ENCODE measurements around the gene COX7A2.

GRCh38 chr6:75223428-75223827 is 20.2 kb downstream of the COX7A2 start:
- no peak for TF ChIP-seq JUND (IDR thresholded peaks at IDR 0.05)
- TF ChIP-seq, protein P1, sequence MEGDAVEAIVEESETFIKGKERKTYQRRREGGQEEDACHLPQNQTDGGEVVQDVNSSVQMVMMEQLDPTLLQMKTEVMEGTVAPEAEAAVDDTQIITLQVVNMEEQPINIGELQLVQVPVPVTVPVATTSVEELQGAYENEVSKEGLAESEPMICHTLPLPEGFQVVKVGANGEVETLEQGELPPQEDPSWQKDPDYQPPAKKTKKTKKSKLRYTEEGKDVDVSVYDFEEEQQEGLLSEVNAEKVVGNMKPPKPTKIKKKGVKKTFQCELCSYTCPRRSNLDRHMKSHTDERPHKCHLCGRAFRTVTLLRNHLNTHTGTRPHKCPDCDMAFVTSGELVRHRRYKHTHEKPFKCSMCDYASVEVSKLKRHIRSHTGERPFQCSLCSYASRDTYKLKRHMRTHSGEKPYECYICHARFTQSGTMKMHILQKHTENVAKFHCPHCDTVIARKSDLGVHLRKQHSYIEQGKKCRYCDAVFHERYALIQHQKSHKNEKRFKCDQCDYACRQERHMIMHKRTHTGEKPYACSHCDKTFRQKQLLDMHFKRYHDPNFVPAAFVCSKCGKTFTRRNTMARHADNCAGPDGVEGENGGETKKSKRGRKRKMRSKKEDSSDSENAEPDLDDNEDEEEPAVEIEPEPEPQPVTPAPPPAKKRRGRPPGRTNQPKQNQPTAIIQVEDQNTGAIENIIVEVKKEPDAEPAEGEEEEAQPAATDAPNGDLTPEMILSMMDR (IDR thresholded peaks at IDR 0.05 in 2 of 3, conservative IDR thresholded peaks at IDR 0.05 in 1 of 3; ENCODE audit: borderline replicate concordance in 1 of 3, insufficient read depth in 1 of 3, low read depth in 2 of 3, low read length in 2 of 3) = no peak
